ENCODE measurements around the gene NBEAL2.

Gene NBEAL2, protein sequence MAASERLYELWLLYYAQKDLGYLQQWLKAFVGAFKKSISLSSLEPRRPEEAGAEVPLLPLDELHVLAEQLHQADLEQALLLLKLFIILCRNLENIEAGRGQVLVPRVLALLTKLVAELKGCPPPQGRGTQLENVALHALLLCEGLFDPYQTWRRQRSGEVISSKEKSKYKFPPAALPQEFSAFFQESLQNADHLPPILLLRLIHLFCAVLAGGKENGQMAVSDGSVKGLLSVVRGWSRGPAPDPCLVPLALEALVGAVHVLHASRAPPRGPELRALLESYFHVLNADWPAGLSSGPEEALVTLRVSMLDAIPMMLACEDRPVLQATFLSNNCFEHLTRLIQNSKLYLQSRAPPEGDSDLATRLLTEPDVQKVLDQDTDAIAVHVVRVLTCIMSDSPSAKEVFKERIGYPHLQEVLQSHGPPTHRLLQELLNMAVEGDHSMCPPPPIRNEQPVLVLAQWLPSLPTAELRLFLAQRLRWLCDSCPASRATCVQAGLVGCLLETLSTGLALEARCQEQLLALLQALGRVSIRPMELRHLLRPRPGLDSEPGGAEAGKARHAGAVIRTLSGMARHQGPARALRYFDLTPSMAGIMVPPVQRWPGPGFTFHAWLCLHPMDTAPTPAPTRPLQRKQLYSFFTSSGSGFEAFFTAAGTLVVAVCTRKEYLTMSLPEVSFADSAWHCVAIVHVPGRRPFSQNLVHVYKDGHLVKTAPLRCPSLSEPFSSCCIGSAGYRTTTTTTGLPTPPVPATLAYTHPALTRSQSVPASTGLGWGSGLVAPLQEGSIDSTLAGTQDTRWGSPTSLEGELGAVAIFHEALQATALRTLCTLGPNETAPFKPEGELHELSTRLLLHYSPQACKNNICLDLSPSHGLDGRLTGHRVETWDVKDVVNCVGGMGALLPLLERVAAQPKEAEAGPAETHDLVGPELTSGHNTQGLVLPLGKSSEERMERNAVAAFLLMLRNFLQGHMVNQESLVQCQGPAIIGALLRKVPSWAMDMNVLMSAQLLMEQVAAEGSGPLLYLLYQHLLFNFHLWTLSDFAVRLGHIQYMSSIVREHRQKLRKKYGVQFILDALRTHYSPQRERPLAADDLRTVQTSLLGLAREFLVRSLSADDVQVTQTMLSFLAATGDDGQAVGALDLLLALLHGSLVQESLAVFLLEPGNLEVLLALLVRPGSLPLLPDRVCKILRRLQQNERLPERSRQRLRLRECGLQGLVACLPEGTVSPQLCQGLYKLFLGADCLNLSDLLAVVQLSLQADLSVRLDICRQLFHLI (N-terminal part only)

DNA sequence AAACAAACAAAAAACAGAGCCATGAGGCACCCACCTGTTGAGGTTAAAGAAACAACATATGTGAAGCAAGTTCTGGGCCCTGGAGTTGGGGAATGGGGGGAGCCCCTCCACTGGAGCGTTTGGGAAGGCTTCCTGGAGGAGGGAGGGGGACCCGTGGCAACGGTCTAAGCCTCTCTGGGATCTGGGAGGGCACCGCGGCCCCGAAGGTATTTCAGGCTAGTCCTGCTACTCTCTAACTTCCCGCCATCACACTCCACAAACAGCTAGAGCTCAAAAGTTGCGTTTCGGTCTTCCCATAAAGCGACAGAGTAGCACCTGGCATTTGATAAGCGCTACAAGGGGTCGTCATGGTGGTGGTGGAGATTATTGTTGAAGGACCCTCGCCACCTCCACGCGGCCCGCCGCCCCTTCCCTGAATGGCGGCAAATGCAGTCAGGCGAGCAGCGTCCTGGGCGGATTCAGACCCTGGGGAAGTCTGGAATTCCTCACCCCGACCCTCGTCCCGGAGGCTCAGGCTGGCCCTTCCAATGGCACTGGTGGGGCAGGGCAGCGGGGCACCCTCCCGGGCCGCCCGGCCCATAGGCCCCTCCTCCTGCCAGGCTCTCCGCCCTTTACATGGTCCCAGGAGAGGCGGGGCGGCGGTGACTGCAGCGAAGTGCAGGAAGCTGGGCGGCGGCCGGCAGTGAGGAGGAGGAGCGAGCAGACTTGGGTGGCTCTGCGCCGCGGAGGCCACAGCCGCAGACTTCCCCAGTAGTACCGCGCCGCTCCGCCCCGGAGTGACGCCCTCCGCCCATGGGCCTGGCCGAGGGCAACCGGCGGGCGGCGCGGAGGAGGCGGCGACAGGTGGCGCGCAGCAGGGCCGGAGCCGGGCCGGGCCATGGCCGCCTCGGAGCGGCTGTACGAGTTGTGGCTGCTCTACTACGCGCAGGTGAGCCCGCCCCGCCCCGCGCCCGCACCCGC is at the start of gene NBEAL2:
Gene NBEAL2, plus strand, starts transcription at position 682 of the 960 bp plus-strand sequence. Its CDS starts 196 bp downstream, at position 878.
- DNase-seq = peak; percentile 97

DNA sequence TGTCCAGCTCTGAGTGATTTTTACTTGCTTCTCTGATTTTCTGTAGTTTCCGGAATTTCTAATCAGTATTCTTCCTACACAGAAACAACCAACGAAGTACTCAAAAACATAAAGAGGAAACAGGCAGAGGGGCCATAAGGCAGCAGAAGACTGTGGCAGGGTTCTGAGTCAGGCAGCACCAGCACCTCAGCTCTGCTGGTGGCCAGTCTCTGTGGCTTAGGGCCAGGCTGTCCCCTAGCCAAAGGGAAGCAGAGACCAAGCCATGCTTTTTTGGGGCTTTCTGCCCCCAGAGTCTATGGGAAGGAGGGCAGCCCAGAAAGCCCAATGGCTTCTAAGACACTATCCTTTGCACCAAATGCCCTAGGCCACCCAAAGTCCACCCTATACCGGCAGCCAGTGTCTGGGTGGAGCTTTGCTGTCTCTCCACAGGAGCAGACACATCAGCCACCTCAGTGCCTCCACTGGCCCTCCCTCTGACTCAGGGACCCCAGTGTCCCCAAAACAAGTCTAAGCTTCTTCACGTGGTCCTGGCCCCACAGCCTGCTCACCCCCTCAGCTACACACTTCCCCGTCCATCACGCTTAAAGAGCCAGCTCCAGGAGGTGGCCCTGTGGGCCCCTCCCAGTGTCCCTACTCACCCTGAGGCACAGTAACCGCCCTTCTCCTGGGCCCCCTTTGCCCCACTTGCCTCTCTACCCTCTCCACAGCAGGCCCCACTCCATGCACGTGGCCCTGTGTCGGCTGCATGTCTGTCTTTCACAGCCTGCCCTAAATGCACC is 49.1 kb upstream of the NBEAL2 start:
- no peak for DNase-seq

DNA sequence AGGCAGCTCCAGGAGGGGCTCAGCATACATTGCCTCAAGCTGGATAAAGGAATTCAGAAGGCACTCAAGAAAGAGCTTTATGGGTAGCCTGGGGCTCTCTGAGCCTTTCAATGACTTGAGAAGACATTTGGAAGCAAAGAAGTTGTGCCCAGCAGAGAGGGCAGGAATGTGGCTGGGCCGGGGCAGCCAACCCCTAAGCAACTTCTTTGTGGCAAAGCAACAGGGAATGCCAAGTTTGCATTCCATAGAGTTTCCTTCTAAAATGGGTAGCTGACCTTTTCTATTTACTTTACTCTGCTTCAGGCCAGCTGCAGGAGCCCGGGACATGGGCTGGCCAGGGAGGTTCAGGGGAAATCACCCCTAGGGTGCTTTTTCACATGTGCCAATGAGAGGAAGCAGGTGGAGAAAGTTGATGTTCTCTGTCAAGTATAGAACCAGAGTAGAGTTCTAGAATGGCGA is 48.5 kb upstream of the NBEAL2 start:
- DNase-seq = peak; percentile 29

DNA sequence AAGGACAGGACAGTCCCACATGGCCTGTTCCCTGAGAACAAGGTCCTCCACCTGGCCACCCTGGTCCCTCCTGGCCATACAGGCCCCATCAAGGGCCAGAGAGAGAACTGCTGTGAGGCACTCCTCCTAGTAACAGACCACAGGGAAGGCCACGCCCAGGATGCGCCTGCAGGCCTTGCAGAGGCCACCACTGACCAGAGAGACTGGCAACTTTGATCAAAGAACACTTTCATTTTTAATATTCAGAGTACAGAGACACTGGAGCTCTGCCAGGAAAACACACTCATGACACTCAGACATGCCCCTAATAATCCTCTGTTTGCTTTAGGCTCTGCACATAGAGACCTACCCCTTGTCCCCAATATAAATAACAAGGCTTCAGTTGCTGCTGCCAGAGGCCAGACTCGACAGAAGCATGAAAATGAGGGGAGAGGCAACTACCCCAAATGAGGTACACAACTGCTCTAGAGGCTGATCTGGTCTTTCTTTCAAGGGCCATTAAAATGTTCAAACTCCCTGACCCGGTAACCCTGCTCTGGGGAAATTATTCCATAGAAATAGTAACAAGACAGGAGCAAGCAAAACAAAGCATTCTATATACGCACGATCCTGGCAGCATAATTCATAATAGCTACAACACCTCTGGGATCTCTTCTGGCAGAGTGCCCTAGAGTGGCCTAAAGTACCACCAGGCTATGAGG is 47.7 kb upstream of the NBEAL2 start:
- DNase-seq = peak; percentile 65

DNA sequence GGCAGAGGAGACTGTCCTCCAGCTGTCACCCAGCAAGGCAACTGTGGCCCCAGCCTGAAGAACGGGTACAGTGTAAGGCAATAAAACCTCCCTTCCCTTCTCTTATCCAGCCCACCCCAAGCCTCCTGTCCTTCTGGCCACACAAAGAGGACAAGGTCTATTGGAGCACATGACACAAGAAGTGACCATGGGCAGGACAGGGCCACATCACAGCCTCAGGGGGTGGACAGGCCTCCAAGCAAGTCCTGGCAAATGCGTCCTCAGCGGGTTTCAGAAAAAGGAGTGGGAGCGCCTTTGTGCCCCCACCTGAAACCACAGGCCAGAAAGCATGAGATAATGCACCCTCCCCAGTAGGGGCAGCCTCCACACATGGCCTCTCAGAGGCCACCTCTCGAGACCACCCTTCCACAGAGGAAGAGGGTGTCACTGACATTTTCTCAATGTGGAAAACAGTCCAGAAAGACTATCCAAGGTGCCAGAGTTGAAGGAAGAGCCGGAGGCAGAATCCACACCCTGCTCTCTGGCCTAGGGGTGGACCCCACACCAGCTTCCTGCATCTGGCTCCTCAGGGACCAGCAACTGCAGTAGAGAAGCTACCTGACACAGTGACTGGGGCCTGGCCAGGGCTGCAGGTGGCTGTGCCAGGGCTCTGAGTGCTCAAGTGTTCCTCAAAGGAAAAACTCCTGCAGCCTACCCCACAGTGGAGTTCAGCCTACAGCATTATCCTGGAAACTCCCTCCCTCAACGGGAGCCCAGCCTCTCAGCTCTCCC is 46.8 kb upstream of the NBEAL2 start:
- no peak for DNase-seq

DNA sequence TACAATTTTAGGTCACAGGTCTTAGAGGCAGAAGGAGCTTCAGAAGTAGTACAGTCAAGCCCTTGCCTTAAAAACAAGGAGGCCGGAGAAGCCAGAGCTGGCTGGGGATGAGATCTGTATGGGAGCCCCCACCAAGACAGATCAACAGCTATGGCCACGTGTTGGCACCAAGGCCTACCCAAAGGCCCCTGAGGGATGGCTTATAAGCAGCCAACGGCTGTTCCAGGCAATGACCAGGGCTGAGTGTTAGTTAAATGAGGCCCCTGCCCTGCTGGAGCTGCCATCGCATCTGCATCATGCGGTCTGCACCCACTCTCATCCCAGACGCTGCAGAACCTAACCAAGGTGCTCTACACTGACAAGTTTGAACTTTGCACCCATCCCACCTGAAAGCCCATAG is 46.2 kb upstream of the NBEAL2 start:
- DNase-seq = no peak

DNA sequence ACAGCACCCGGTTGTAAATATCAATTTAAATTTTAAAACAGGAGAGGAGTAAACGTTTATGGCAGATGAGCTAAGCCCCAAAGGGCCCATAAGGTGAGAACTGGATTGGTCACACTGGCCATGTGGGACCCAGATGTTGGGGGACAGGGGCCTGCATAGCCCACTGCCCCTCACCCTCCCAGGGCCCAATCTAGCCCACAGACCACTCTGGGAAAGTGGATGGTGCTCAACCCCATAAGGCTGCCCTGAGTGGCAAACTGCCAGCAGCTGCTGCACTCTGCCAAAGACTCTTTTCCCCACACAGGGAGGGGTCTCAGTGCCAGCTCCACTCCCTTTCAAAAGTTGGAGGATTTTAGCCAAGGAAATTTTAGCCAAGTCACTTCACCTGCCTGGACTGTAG is 45.4 kb upstream of the NBEAL2 start:
- DNase-seq = no peak

DNA sequence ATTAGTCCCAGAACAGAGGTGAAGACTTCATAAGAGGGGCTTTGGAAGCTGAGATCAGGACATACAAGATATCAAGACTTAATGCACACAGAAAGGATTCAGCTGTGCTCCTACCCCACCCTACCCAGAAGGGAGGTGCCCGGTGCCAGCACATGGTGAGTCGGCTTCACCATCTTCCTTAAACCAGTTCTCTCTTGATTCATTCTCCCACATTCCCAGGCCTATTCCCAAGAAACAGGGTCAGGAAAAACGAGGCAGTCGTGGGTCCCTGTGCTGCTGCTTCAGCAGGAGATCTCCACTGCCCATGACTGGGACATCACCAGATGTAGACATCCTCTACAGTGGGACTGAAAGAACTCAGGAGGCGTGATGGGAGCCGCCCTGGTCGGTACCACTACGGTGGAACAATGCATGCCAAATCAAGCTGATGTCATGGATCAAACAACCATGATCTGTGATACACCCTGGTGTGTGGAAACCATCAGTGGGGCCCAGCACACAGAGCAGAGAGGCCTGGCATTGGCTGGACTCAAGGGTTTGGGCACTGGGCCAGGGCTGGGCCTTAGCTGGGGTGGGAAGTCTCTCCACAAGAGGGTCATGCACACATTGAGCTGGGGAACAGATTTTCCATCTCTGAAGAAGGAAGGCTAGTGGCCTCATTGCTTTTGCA is 44.8 kb upstream of the NBEAL2 start:
- no peak for DNase-seq

DNA sequence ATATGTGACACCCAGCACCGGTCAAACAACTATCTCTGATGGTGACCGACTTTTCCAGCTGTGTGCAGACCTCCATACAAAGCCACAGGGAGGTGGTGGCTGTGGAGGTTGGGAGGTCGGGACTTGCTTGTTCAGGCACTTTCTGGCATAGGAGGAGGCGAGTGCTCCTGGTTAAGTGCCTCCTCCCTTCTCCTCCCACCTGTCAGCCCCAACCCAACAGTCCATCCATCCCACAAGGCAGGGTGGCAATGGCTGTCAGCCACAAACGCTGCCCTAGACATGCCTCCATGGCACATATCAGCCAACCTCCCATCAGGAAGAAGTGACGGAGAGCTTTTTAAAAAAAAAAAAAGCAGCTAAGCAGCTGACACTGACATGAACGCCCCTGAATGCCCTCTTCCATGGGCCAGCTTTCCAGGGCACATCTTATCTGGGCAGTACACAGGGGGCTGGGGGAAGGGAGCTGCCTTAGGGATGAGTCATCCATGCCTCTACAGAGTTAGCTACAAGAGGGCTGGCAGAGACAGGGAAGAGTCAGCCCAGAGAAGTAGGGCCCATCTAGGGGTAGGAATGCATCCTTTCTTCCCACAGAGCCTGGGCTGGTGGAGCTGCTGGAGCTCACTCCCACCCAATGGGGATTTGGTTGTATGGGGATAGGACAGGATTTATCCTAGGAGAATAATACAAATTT is 44.2 kb upstream of the NBEAL2 start:
- DNase-seq = no peak

DNA sequence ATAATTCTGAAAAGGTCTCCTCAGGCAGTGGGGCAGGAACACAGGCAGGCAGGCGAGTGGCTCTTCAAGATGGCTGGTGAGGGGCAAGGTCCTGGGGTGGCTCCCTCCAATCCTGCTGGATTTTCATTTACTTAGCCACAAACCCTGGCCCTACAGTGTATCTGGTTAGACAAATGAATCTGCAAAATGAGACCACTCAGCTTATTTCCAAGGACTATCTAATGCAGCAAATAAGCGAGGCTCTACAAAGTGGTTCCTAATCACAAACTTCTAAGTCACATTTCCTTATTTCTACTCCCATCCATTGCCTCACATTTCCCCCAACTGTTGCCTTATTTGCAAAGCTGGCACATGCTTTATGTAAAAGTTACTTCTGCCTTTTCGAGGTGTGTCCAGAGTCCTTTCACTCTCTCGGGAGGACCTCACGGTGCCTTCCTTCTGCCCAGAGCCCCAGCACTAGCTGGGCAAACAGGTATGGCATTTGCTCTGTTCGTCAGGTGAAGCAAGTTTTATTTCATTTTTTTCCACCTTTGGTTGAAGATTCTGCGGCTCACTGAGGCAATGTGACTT is 43.4 kb upstream of the NBEAL2 start:
- DNase-seq = no peak

DNA sequence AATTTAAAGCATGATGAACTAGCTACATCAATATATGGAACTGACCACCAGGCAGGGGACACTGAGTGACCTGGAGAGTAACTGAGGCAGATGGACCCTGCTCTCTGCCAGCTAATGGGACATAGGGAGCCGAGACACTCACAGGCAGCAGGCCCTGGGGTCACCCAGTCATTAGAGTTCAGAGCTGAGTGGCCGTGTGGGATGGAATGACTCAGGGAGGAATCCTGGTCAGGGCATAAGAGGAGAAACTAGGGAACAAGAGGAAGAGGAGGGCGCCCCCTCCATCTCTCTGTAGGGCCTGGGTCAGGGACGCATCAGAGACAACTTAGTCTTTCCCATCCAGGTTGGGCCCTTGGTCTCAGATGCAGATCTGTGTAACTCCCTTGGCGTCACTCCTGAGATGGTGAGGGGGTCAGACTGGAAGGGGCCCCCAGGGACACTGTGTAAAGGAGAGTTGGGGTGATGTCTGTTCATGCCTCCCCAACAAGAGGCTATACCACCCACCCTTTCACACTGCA is 42.7 kb upstream of the NBEAL2 start:
- no peak for DNase-seq

DNA sequence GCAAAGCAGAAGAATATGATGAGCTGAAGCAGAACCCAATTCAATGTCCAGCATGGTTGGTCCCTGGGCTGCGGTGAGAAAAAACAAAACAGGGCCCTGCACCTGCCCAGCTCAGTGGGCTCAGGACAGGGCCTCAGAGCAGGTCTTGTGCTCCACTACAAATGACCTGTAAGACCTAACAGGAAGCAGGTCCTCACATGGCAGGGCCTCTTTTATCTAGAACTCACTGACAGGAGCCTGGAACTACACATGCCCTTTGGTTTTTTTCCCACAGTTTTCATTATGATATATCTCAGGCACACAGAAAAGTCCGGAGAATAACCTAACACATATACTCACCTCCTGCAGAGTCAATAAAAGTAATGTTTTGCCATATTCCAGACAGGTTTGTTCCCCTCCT is 41.3 kb upstream of the NBEAL2 start:
- no peak for DNase-seq

DNA sequence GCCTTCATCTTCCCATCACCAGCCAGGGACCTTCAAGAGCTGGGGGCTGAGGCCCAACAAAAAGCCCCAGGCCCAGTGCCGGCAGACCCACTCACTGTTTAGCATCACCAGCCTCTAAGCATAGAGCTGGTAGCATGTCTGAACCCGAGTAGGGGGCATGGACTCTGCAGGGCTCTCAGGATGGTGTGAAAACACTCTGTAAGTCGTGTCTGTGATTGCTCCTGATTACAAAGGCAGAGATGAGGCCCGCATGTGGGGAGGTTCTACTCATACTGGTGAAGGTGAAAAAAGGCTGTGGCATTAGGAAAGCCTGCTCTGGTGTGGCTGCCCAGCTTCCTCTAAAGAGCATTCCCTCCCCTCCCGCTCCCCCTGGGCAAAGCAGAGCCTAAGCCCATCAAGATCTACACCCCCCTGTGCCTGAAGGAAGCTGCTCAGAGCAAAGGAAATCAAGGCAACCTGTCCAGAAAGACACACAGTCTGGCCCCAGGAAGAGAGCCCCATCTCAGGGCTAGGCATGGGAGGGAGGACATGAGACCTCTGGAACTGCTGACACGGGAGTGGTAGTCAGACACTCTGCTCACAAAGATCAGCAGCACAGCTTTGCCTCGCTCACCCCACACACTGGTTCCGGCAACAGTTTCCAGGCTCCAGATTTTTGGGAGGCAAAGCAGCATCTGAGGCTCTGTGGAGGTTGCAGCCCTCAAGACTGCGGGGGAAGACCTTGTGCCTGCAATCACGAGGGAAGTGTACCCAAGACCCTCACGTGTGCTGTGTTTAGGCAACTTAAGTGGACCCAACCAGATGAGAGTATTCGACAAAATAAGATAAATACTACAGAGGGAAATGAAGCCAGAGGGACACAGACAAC is 39.7 kb upstream of the NBEAL2 start:
- no peak for DNase-seq

DNA sequence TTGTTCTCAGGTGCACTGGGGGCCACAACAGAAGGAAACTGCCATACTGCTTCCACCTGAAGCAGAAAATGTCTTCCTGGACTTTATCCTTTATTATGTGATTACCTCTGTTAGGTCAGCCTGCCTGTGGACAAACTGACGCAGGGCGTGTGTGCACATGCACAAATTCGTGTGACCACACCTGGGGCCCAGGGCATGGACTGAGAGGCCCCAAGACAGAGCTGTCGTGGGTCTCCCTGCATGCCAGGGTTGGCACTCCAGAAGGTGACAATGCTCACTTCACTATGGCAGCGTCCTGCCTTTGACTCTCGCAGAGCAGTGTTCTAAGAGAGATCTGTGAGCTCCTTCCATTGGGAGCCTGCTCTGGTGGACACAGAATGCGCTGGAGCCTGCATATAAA is 37.4 kb upstream of the NBEAL2 start:
- no peak for DNase-seq

DNA sequence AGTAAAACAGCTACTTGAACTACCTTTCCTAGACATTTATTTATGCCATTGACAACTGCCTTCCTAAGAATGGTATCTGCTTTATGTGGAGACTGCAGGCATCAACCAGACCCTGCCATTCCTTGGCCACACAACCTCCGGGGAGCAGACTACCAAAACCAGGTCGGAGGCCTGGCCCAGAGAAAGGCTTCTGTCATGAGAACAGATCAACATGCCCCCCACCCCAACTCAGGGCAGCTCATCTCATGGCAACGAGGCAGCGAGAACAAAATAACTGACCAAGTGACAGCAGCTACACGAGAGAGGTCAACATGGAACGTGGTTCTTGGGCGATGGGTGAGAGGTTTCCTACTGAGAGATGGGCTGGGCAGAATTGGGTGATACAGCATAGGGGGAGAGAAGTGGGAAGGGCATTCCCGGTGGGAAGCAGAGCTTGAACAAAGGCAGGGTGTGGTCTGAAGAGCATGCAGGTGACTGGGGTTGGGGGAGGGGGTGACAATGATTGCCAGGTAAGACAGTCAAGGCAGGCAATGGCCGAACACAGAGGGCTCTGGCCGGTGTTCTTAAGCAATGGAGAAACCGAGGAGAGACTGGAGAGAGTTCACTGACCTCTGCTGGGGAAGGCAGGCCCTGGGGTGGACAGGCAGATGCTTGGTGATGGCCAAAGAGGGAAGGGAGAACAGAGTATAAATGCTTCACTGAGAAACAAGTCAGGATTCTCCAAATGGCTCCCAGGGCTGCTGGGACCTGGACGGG is 36.8 kb upstream of the NBEAL2 start:
- DNase-seq = no peak
